Testis (tissue), 2 donors: ENCODE results near the gene LIN52.

Source experiments
- POLR2A ChIP-seq: fragments of 450-650 bp; IDR thresholded peaks from one replicate; pipeline ENCODE4 v1.6.1; 2017; ENCODE audit warnings: antibody characterized with exemption, mild to moderate bottlenecking, moderate library complexity
- TF ChIP-seq, protein P1 (sequence below), 3 experiments: fragments of 450-650 bp in 2 of 3; fragments of 200-600 bp in 1 of 3; sonication (generic) in 1 of 3; IDR thresholded peaks; one replicate each; pipeline ENCODE4 v1.5.1; 2016 to 2019; ENCODE audit warnings: antibody characterized with exemption in 3 of 3, mild to moderate bottlenecking in 2 of 3, moderate library complexity in 1 of 3

DNA sequence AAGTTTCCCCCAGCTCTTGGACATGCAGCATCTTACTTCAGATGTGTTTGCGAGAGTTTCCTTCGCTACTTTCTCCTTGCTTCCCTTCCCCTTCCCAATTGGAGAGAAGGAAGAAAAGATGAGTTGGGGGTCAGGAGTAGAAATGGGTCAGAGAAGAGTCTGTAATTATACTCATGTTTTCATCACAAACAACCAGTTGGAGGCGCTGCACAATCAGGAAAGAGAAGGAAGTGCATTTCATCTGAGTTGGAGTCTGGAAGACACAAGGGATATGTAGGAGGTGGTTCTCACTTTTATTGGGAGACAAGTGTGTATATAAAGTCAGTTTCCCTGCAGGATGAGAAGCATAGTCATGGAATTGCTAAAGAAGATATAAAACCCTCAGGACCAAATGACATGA, 123.2 kb downstream of the LIN52 start:
- TF ChIP-seq, protein P1, sequence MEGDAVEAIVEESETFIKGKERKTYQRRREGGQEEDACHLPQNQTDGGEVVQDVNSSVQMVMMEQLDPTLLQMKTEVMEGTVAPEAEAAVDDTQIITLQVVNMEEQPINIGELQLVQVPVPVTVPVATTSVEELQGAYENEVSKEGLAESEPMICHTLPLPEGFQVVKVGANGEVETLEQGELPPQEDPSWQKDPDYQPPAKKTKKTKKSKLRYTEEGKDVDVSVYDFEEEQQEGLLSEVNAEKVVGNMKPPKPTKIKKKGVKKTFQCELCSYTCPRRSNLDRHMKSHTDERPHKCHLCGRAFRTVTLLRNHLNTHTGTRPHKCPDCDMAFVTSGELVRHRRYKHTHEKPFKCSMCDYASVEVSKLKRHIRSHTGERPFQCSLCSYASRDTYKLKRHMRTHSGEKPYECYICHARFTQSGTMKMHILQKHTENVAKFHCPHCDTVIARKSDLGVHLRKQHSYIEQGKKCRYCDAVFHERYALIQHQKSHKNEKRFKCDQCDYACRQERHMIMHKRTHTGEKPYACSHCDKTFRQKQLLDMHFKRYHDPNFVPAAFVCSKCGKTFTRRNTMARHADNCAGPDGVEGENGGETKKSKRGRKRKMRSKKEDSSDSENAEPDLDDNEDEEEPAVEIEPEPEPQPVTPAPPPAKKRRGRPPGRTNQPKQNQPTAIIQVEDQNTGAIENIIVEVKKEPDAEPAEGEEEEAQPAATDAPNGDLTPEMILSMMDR (IDR thresholded peaks at IDR 0.05) = no peak
- TF ChIP-seq POLR2A = no peak
